Cardiac ventricle fibroblast (primary cell): ENCODE measurements around the gene SCN7A. TPM values are rescaled to one million over a fixed set of nuclear protein-coding genes. Genes with fewer than 3 reads are reported as not detected.

Experiments used
- total RNA-seq: library from RNA; depleted of rRNA; stranded (reverse); fragments of >200 nt; gene quantifications from 2 replicates; pipeline ENCODE4 v1.2.3, GENCODE V29; 2015

SCN7A gene
- total RNA-seq = 0.06 TPM in 1 of 2 replicates, not detected in the other

GRCh38 chr2:166494140-166494624 lies at the start of gene SCN7A:
Gene SCN7A (minus strand): TSS chr2:166494249. CDS start chr2:166477696, 16,553 bp downstream.

GRCh38 chr2:166375736-166376487 lies 118.1 kb downstream of the SCN7A start, which contains the start of gene SCN9A:
Gene SCN9A (minus strand): TSS chr2:166375944. CDS start chr2:166311756, 64,188 bp downstream.

Other genes with a start within 250 kb of the SCN7A start
- 0.68 and 0.87 TPM in 2 replicates for gene SCN9A, start 118.3 kb downstream of the SCN7A start, total RNA-seq